Calu3 (cell line): ENCODE results near the gene YIF1A. TPM values are rescaled to one million over a fixed set of nuclear protein-coding genes. Genes with fewer than 3 reads are reported as not detected.

ENCODE experiments used
- BruUV-seq: library from RNA; stranded (reverse); fragments of 400-500 nt; replicated peaks from 2 replicates; lab custom pipeline; 2021; lab: Mats Ljungman, UMichigan
- CTCF ChIA-PET: fragments of 300-600 bp; sonication (Branson Sonifier 250); formaldehyde crosslinking; loops from one replicate; lab custom pipeline; 2022; ENCODE audit warnings: antibody characterized with exemption; lab: Charles Lee
- DNase-seq: peaks from one replicate; pipeline ENCODE4 v3.0.0; 2022
- H3K27ac Mint-ChIP-seq: one replicate; pipeline ENCODE4 v1.8.0; 2022; ENCODE audit warnings: mixed read lengths; ENCODE audit not compliant: unreplicated experiment
- H3K27me3 Mint-ChIP-seq: one replicate; pipeline ENCODE4 v1.8.0; 2022; ENCODE audit warnings: mixed read lengths; ENCODE audit not compliant: unreplicated experiment
- H3K36me3 Mint-ChIP-seq: one replicate; pipeline ENCODE4 v1.8.0; 2022; ENCODE audit warnings: mild to moderate bottlenecking, moderate library complexity, mixed read lengths; ENCODE audit not compliant: insufficient read depth, unreplicated experiment
- H3K4me1 Mint-ChIP-seq: one replicate; pipeline ENCODE4 v1.8.0; 2022; ENCODE audit warnings: mild to moderate bottlenecking, low read depth, mixed read lengths; ENCODE audit not compliant: unreplicated experiment
- H3K4me3 Mint-ChIP-seq: one replicate; pipeline ENCODE4 v1.8.0; 2022; ENCODE audit warnings: mild to moderate bottlenecking, low read depth, moderate library complexity, mixed read lengths; ENCODE audit not compliant: unreplicated experiment
- H3K9me3 Mint-ChIP-seq: one replicate; pipeline ENCODE4 v1.8.0; 2022; ENCODE audit warnings: low read depth, mixed read lengths; ENCODE audit not compliant: unreplicated experiment
- CTCF ChIP-seq: fragments of 200-600 bp; IDR thresholded peaks from one replicate; pipeline ENCODE4 v1.8.0; 2022; ENCODE audit warnings: antibody characterized with exemption; ENCODE audit not compliant: unreplicated experiment
- intact Hi-C: fragments of 100-400 bp; cut with micrococcal nuclease; formaldehyde crosslinking; loops from one replicate; pipeline ENCODE4 v1.10.0; 2022; ENCODE audit not compliant: unreplicated experiment
- total RNA-seq: library from RNA; stranded (reverse); gene quantifications from 2 replicates; pipeline ENCODE4 v1.2.3, GENCODE V29; 2022

Gene YIF1A
- total RNA-seq, 1 experiment from 2014 or later, result 98.8 TPM

DNA sequence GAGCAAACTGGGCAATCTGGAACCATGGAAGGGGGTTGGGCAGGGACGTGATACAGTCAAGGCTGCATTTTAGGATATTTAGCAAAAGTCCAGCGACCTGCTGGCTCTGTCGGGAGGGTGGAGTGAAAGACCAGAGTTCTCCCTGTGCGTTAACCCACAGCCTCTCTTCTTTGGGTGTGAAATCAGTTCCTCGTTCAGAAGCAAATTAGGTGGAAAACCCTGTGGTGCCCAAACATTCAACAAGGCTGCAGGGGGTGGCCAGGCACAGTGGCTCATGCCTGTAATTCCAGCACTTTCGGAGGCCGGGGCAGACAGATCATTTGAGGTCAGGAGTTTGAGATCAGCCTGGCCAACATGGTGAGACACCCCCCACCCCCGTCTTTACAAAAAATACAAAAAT, 8.7 kb upstream of the YIF1A start:
- TF ChIP-seq CTCF, result no peak
- Mint-ChIP-seq H3K9me3 (no peaks in the 10 kb centered on the region), H3K36me3 (peaks cover 3% of the 10 kb centered on the region), H3K27ac (no peak overlapping the region), H3K4me1 (peaks cover 11% of the 10 kb centered on the region), H3K27me3 (peaks cover 38% of the 10 kb centered on the region), H3K4me3 (no peak overlapping the region)
- CTCF ChIA-PET, result interaction anchor here (0.6 to 1.5 kb wide), 3 partner anchors 9 to 131 kb away, joined by 3 to 6 read pairs (median 5); partner anchors contain the start of gene YIF1A
- intact Hi-C loops, result no loop called here
- DNase-seq, result no peak
- BruUV-seq, result no TSS peak

- intact Hi-C loops, result no loop called here
- Mint-ChIP-seq H3K4me3 (no peak overlapping the region), H3K36me3 (peaks cover 12% of the 10 kb centered on the region), H3K27me3 (peaks cover 56% of the 10 kb centered on the region), H3K4me1 (peaks cover 27% of the 10 kb centered on the region), H3K9me3 (no peaks in the 10 kb centered on the region), H3K27ac (no peak overlapping the region)
- DNase-seq, result no peak
- CTCF ChIA-PET, result interaction anchor here (0.8 kb wide), 1 partner anchor 18 kb away, joined by 3 read pairs; no protein-coding TSS in a partner anchor
- BruUV-seq, result no TSS peak
- TF ChIP-seq CTCF, result no peak
Observed at GRCh38 chr11:66294626-66295620, 6.0 kb upstream of the YIF1A start.

DNA sequence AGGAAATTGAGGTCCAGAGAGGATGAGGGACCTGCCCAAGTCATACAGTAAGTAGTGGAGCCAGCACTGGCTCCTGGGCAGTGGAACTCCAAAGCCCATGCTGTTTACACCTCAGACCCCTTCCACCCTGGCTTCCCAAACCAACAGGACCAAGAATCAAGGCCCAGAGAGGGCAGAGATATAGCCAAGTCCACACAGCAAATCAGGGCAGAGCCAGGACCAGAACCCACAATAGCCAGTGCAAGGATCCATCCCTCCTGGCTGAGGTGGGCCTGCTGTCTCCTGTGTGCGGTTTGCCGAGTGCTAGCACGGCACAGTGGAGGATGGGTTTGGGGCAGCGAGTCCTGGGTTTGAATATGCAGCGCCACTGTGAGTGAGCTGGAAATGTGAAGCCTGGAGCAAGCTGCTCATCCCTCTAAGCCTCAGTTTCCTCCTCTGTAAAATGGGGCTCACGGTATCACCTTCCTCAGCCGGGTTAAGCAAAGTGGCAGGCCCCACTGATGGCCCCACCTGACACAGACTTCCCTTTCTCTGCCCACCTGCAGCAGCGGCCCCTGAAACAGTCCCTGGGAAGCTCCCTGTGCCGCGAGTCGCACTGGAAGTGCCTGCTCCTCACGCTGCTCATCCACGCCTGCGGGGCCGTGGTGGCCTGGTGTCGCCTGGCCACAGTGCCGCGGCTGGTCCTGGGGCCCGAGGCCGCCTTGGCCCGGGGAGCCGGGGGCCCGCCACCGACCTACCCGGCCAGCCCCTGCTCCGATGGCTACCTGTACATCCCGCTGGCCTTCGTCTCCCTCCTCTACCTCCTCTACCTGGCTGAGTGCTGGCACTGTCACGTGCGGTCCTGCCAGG, 5.1 kb upstream of the YIF1A start:
- H3K27ac Mint-ChIP-seq, result no peak overlapping the region
- H3K9me3 Mint-ChIP-seq, result no peaks in the 10 kb centered on the region
- no TSS peak for BruUV-seq
- peaks cover 21% of the 10 kb centered on the region for H3K36me3 Mint-ChIP-seq
- CTCF ChIA-PET, result interaction anchor here (1.3 kb wide), 1 partner anchor 19 kb away, joined by 3 read pairs; no protein-coding TSS in a partner anchor
- TF ChIP-seq CTCF, result no peak
- H3K4me1 Mint-ChIP-seq, result peaks cover 31% of the 10 kb centered on the region
- intact Hi-C loops, result no loop called here
- peaks cover 56% of the 10 kb centered on the region for H3K27me3 Mint-ChIP-seq
- DNase-seq, result no peak
- H3K4me3 Mint-ChIP-seq, result no peak overlapping the region

GRCh38 chr11:66293352-66293751, 4.4 kb upstream of the YIF1A start:
- BruUV-seq, result no TSS peak
- H3K36me3 Mint-ChIP-seq, result peaks cover 27% of the 10 kb centered on the region
- intact Hi-C loops, result no loop called here
- CTCF ChIA-PET, result interaction anchor here (1.3 kb wide), 1 partner anchor 19 kb away, joined by 3 read pairs; no protein-coding TSS in a partner anchor
- no peak overlapping the region for H3K4me3 Mint-ChIP-seq
- DNase-seq, result no peak
- H3K27me3 Mint-ChIP-seq, result peaks cover 56% of the 10 kb centered on the region
- no peak overlapping the region for H3K27ac Mint-ChIP-seq
- no peaks in the 10 kb centered on the region for H3K9me3 Mint-ChIP-seq
- no peak for TF ChIP-seq CTCF
- H3K4me1 Mint-ChIP-seq, result peaks cover 31% of the 10 kb centered on the region
